Right lobe of liver (tissue), 6 donors: ENCODE data around the gene MUC5AC. TPM values are rescaled to one million over a fixed set of nuclear protein-coding genes. Genes with fewer than 3 reads are reported as not detected.

Experiments used
- ATAC-seq, 4 donors: fragments of 200-7000 bp; cut with Tn5 transposase; one replicate each; pipeline ENCODE4 v1.9.1; 2020; ENCODE audit warnings: mild to moderate bottlenecking in 4 of 4, moderate library complexity in 4 of 4
- DNase-seq, 3 donors: peaks; one replicate each; pipeline ENCODE4 v3.0.0-alpha.2; 2020
- H3K27ac ChIP-seq, 3 donors: fragments of 200-600 bp; one replicate each; pipeline ENCODE4 v1.8.0; 2022
- H3K27me3 ChIP-seq, 2 donors: fragments of 200-600 bp; one replicate each; pipeline ENCODE4 v1.8.0; 2022
- H3K36me3 ChIP-seq, 4 donors: fragments of 200-600 bp; sonication (generic) in 1 of 4; one replicate each; pipeline versions ENCODE4 v1.5.1 to v1.8.0; 2017 to 2022; ENCODE audit warnings: control low read depth in 1 of 4
- H3K4me1 ChIP-seq, 4 donors: fragments of 200-600 bp; sonication (generic) in 1 of 4; one replicate each; pipeline versions ENCODE4 v1.5.1 to v1.8.0; 2017 to 2022; ENCODE audit warnings: control low read depth in 1 of 4
- H3K4me3 ChIP-seq, 3 donors: fragments of 200-600 bp; one replicate each; pipeline ENCODE4 v1.8.0; 2022
- H3K9me3 ChIP-seq, 4 donors: fragments of 200-600 bp; sonication (generic) in 1 of 4; one replicate each; pipeline versions ENCODE4 v1.5.1 to v1.8.0; 2017 to 2022; ENCODE audit warnings: control low read depth in 1 of 4
- POLR2A ChIP-seq: fragments of 450-650 bp; IDR thresholded peaks from one replicate; pipeline ENCODE4 v1.6.1; 2017; ENCODE audit warnings: antibody characterized with exemption, mild to moderate bottlenecking
- WGBS: methylation state at CpG from one replicate; pipeline ENCODE4 v1.1.6; 2018; ENCODE audit warnings: low coverage, low lambda C conversion rate; ENCODE audit not compliant: insufficient coverage; ENCODE audit errors: missing lambda C conversion rate; 5-methylcytosine and 5-hydroxymethylcytosine counted together
- intact Hi-C, 2 donors: fragments of 100-400 bp; cut with DNase I; formaldehyde crosslinking; loops; one replicate each; pipeline versions ENCODE4 v1.11.2 to v1.14.1; 2022
- total RNA-seq, 6 experiments: library from RNA; depleted of rRNA in 2 of 6; stranded (reverse); fragments of >200 nt in 2 of 6; fragmentation: NEBNext Ultra II Directional in 3 of 6; extraction: Animal tissue kit (Norgen Biotek cat#: 25700) in 3 of 6; gene quantifications; one replicate each; pipeline versions ENCODE4 v1.1.0 to v1.2.4, GENCODE V29; 2016 to 2023
- TF ChIP-seq, protein P1 (sequence below), 4 donors: fragments of 200-600 bp in 3 of 4; fragments of 450-650 bp in 1 of 4; IDR thresholded peaks; one replicate each; pipeline versions ENCODE4 v1.5.1 to v1.8.0; 2016 to 2022; ENCODE audit warnings: antibody characterized with exemption in 4 of 4, mild to moderate bottlenecking in 2 of 4
- donor health status: DM: no; HTN: yes; CAD: no.
- donor health status: DM: no; HTN: no; CAD: no.
- donor health status: DM: no; HTN: no; CAD: no.
- donor health status: DM: no; HTN: yes; CAD: no.
- donor health status: DM: no; HTN: yes; CAD: no.

Gene MUC5AC
- total RNA-seq, 6 experiments from 2014 or later, result not detected

DNA sequence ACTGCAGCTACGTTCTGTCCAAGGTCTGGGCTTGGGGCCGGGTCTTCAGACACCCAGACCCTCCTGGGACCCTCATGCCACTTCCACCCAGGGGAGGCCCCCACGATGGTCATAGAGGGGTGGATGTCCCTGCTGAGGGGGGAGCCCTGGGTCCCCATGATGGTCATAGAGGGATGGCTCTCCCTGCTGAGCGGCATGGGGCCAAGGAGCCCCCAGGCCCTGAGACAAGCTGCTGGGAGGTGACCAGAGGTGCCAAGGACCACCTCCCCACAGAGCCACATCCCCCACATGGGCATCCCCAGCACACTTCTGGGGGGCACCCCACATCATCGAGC is 72.3 kb downstream of the MUC5AC start:
- no peak overlapping the region for H3K4me3 ChIP-seq
- H3K4me1 ChIP-seq, result no peaks in the 10 kb centered on the region
- no peak overlapping the region for H3K27ac ChIP-seq
- H3K9me3 ChIP-seq, result no peaks in the 10 kb centered on the region
- intact Hi-C loops, result no loop called here
- no peaks in the 10 kb centered on the region for H3K27me3 ChIP-seq
- no peaks in the 10 kb centered on the region for H3K36me3 ChIP-seq
- TF ChIP-seq POLR2A, result no peak
- TF ChIP-seq, protein P1, sequence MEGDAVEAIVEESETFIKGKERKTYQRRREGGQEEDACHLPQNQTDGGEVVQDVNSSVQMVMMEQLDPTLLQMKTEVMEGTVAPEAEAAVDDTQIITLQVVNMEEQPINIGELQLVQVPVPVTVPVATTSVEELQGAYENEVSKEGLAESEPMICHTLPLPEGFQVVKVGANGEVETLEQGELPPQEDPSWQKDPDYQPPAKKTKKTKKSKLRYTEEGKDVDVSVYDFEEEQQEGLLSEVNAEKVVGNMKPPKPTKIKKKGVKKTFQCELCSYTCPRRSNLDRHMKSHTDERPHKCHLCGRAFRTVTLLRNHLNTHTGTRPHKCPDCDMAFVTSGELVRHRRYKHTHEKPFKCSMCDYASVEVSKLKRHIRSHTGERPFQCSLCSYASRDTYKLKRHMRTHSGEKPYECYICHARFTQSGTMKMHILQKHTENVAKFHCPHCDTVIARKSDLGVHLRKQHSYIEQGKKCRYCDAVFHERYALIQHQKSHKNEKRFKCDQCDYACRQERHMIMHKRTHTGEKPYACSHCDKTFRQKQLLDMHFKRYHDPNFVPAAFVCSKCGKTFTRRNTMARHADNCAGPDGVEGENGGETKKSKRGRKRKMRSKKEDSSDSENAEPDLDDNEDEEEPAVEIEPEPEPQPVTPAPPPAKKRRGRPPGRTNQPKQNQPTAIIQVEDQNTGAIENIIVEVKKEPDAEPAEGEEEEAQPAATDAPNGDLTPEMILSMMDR (IDR thresholded peaks at IDR 0.05), result no peak
- 80% methylated on average over 2 of the region's 5 CpGs for WGBS
- peak; percentile 4 to 46 (median 41) for DNase-seq
- no peak for ATAC-seq

DNA sequence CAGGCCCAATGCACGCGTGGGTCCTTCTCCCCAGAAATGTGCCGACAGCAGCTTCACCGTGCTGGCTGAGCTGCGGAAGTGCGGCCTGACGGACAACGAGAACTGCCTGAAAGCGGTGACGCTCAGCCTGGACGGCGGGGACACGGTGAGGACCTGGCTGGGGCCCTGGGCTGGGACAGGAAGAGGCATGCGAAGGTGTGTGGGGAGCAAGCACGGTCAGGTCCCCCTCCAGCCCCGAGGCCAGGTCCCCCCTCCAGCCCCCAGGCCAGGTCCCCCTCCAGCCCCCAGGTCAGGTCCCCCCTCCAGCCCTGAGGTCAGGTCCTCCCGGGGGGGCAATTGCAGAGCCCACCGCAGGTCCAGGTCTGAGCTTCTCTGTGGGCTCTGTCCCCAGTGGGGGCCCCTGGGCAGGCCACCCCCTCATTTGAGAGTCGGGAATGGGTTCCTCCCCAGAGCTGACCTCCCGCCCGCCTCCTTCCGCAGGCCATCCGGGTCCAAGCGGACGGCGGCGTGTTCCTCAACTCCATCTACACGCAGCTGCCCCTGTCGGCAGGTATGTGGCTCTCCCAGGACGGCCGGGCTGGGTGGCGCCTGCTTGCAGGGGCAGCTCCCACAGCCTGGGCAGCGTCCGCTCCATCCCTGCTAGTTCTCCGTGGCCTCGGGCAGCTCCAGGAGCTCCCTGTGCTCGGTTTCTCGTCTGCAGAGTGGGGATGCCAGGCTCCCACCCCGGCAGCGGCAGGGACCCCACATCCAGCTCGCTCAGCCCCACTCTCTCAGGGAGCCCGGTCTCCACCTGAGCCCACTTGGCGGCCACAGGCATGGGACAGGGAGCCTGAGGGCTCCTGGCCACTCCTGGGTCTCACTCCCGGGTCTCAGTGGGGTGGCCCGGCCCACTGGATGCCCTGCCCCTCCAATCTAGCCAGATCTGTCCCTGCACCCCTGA is 73.0 kb downstream of the MUC5AC start:
- no peaks in the 10 kb centered on the region for H3K27me3 ChIP-seq
- peak; percentile 17 to 52 (median 40) for DNase-seq

DNA sequence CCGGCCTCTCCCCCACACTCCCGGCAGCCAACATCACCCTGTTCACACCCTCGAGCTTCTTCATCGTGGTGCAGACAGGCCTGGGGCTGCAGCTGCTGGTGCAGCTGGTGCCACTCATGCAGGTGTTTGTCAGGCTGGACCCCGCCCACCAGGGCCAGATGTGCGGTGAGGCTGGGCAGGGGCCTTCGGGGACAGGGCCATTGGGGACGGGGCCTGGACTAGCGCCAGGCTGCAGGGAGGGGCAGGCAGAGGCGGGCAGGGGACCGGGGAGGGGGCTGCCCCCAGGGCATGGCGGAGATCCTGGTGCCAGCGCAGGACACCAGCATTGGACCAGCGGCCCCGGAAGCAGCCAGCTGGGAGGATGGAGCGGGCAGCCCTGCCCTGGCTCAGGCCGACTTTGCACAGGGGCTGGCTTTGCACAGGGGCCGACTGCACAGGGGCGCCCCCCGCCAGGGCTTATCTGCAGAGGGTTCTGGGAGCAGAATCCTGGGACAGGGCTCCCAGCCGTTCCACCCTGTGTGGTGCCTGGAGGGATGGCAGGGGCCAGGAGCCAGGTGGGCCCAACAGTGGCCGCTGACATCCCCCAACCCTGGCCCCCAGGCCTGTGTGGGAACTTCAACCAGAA is 73.8 kb downstream of the MUC5AC start:
- TF ChIP-seq, protein P1 (IDR thresholded peaks at IDR 0.05), result no peak
- TF ChIP-seq POLR2A, result no peak
- Histone ChIP-seq H3K4me3 (no peak overlapping the region), H3K36me3 (no peaks in the 10 kb centered on the region), H3K27ac (no peak overlapping the region), H3K27me3 (no peaks in the 10 kb centered on the region), H3K4me1 (no peaks in the 10 kb centered on the region), H3K9me3 (no peaks in the 10 kb centered on the region)
- ATAC-seq (no peak), DNase-seq (peak; percentile 19 to 51 (median 45))
- WGBS, result 44% methylated on average over 4 of the region's 22 CpGs
- intact Hi-C loops, result no loop called here

More for the DNA sequence above, 73.0 kb downstream of the MUC5AC start:
- Histone ChIP-seq H3K4me3 (no peak overlapping the region), H3K27ac (no peak overlapping the region), H3K4me1 (no peaks in the 10 kb centered on the region), H3K36me3 (no peaks in the 10 kb centered on the region), H3K9me3 (no peaks in the 10 kb centered on the region)
- no peak for TF ChIP-seq POLR2A
- TF ChIP-seq, protein P1 (IDR thresholded peaks at IDR 0.05), result no peak
- ATAC-seq, result no peak
- WGBS, result 82% methylated on average over 13 of the region's 45 CpGs
- intact Hi-C loops, result no loop called here

DNA sequence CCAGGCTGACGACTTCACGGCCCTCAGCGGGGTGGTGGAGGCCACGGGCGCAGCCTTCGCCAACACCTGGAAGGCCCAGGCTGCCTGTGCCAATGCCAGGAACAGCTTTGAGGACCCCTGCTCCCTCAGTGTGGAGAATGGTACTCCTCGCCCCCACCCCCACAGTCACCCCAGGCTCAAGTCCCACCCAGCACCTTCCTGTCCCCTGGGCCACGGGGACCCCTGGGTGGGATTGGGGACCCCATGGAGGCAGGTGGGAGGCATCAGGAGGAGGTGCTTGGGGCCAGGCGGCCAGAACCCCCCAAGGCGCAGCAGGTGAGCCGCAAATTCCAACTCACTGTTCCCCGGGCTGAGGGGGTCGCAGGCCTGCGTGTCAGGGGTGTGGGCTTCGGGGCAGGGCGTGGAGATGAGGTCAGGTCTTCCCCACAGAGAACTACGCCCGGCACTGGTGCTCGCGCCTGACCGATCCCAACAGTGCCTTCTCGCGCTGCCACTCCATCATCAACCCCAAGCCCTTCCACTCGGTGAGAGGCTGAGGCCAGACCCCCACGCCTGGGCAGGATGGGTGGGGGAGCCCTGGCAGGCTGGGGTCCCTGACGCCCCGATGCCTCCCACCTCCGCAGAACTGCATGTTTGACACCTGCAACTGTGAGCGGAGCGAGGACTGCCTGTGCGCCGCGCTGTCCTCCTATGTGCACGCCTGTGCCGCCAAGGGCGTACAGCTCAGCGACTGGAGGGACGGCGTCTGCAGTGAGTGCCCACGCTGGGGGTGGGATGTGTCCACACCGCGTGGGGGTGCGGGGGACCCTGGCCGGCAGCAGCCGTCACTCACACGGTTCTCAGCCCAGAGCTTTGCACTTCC is 74.5 kb downstream of the MUC5AC start:
- TF ChIP-seq, protein P1 (IDR thresholded peaks at IDR 0.05), result no peak
- TF ChIP-seq POLR2A, result no peak
- 100% methylated on average over 5 of the region's 46 CpGs for WGBS
- Histone ChIP-seq H3K27ac (no peak overlapping the region), H3K4me3 (no peak overlapping the region), H3K9me3 (no peaks in the 10 kb centered on the region), H3K36me3 (no peaks in the 10 kb centered on the region), H3K4me1 (no peaks in the 10 kb centered on the region), H3K27me3 (no peaks in the 10 kb centered on the region)
- intact Hi-C loops, result no loop called here
- DNase-seq (peak; percentile 13 to 52 (median 38)), ATAC-seq (no peak)
